ENCODE data around the gene ZNF804B. TPM values are rescaled to one million over a fixed set of nuclear protein-coding genes. Genes with fewer than 3 reads are reported as not detected.

Gene ZNF804B
- total RNA-seq, 1 experiment from 2014 or later, result not detected

DNA sequence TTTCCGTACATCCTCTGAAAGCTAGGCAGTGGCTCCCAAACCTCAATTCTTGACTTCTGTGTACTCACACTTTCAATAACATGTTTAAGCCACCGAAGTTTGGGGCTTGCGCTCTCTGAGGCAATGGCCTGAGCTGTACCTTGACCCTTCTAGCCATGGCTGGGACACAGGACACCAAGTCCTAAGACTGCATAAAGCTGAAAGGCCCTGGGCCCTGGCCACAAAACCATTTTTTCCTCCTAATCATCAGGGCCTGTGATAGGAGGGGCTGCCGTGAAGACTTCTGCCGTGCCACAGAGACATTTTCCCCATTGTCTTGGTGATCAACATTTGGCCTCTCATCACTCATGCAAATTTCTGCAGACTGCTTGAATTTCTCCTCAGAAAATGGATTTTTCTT lies 252.5 kb downstream of the ZNF804B start:
- Histone ChIP-seq H2AFZ (ENCODE audit: low read length) (no peak overlapping the region), H3F3A (ENCODE audit: low read length, unreplicated experiment) (no peaks in the 10 kb centered on the region), H3K4me3 (ENCODE audit: low read length) (no peak overlapping the region), H4K20me1 (ENCODE audit: low read length) (no peaks in the 10 kb centered on the region), H3K36me3 (ENCODE audit: low read depth, low read length) (no peaks in the 10 kb centered on the region), H3K9me2 (replicated peaks; ENCODE audit: low read length) (no peaks in the 10 kb centered on the region), H3K4me2 (ENCODE audit: low read length) (no peak overlapping the region), H3K9me3 (ENCODE audit: low read length) (0 out of 2 replicates have a peak, but pooled peaks cover 3% of the 10 kb centered on the region), H3K4me1 (ENCODE audit: insufficient read depth, low read length) (no peaks in the 10 kb centered on the region), H3K79me2 (ENCODE audit: low read length) (no peaks in the 10 kb centered on the region), H3K27me3 (ENCODE audit: low read length) (no peaks in the 10 kb centered on the region), H3K27ac (ENCODE audit: low read length) (no peak overlapping the region), H3K9ac (ENCODE audit: low read length) (no peak overlapping the region)
- POLR2A ChIA-PET (ENCODE audit: unreplicated experiment), result no interaction called here
- no peak for TF ChIP-seq EZH2 (IDR thresholded peaks at IDR 0.05; ENCODE audit: low read length, unreplicated experiment)
- TF ChIP-seq EZH2phosphoT487 (IDR thresholded peaks at IDR 0.05; ENCODE audit: borderline replicate concordance, low read length), result no peak
- TF ChIP-seq CTCF (conservative IDR thresholded peaks at IDR 0.05; ENCODE audit: low read depth, low read length), result no peak
- intact Hi-C loops (cut with micrococcal nuclease), result no loop called here
- DNase-seq, result no peak
- ATAC-seq, result no peak
- CTCF ChIA-PET, result no interaction called here
- BruUV-seq (replicated peaks), result no TSS peak

- ChIA-PET CTCF (no interaction called here), POLR2A (ENCODE audit: unreplicated experiment) (no interaction called here)
- H3K79me2 ChIP-seq (ENCODE audit: low read length), result no peaks in the 10 kb centered on the region
- no peaks in the 10 kb centered on the region for H3F3A ChIP-seq (ENCODE audit: low read length, unreplicated experiment)
- H3K4me3 ChIP-seq (ENCODE audit: low read length), result no peak overlapping the region
- H3K36me3 ChIP-seq (ENCODE audit: low read depth, low read length), result no peaks in the 10 kb centered on the region
- TF ChIP-seq CTCF (conservative IDR thresholded peaks at IDR 0.05; ENCODE audit: low read depth, low read length) (no peak), EZH2phosphoT487 (IDR thresholded peaks at IDR 0.05; ENCODE audit: borderline replicate concordance, low read length) (no peak), EZH2 (IDR thresholded peaks at IDR 0.05; ENCODE audit: low read length, unreplicated experiment) (no peak)
- ATAC-seq, result no peak
- no TSS peak for BruUV-seq (replicated peaks)
- no peak for DNase-seq
- H3K4me1 ChIP-seq (ENCODE audit: insufficient read depth, low read length), result no peaks in the 10 kb centered on the region
- H3K27ac ChIP-seq (ENCODE audit: low read length), result no peak overlapping the region
- no peaks in the 10 kb centered on the region for H3K9me2 ChIP-seq (replicated peaks; ENCODE audit: low read length)
- no peaks in the 10 kb centered on the region for H3K9me3 ChIP-seq (ENCODE audit: low read length)
- no peaks in the 10 kb centered on the region for H4K20me1 ChIP-seq (ENCODE audit: low read length)
- no peak overlapping the region for H3K4me2 ChIP-seq (ENCODE audit: low read length)
- no peaks in the 10 kb centered on the region for H3K27me3 ChIP-seq (ENCODE audit: low read length)
- intact Hi-C loops (cut with micrococcal nuclease), result no loop called here
- no peak overlapping the region for H3K9ac ChIP-seq (ENCODE audit: low read length)
- no peak overlapping the region for H2AFZ ChIP-seq (ENCODE audit: low read length)
Observed at GRCh38 chr7:89017695-89018094, 258.2 kb downstream of the ZNF804B start.

DNA sequence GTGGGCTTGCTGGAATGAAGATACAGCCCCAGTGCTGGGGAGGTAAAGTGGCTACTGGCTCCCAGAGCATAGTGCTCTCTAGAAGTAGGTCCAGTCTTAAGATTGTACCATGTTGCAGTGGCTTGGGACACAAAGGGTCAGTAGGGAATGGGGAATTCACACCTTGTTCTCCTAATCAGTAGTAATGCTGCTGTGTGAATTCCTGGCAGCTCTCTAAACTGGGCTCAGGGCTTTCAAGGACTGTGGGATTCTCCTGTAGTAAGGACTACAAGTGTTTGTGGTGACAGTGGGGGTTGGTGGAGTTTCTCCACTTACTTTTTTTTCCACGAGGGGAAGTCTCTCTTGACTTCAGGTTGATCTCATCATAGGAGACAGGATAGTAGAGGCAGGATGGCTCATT lies 262.2 kb downstream of the ZNF804B start:
- no TSS peak for BruUV-seq (replicated peaks)
- 0 out of 2 replicates have a peak, but pooled peaks cover 1% of the 10 kb centered on the region for H3K4me1 ChIP-seq (ENCODE audit: insufficient read depth, low read length)
- no peaks in the 10 kb centered on the region for H3F3A ChIP-seq (ENCODE audit: low read length, unreplicated experiment)
- TF ChIP-seq EZH2phosphoT487 (IDR thresholded peaks at IDR 0.05; ENCODE audit: borderline replicate concordance, low read length), result no peak
- TF ChIP-seq EZH2 (IDR thresholded peaks at IDR 0.05; ENCODE audit: low read length, unreplicated experiment), result no peak
- no peak for TF ChIP-seq CTCF (conservative IDR thresholded peaks at IDR 0.05; ENCODE audit: low read depth, low read length)
- H3K27me3 ChIP-seq (ENCODE audit: low read length), result no peaks in the 10 kb centered on the region
- H4K20me1 ChIP-seq (ENCODE audit: low read length), result no peaks in the 10 kb centered on the region
- intact Hi-C loops (cut with micrococcal nuclease), result no loop called here
- H3K9me3 ChIP-seq (ENCODE audit: low read length), result no peaks in the 10 kb centered on the region
- H3K79me2 ChIP-seq (ENCODE audit: low read length), result no peaks in the 10 kb centered on the region
- DNase-seq, result no peak
- no peaks in the 10 kb centered on the region for H3K36me3 ChIP-seq (ENCODE audit: low read depth, low read length)
- H3K4me3 ChIP-seq (ENCODE audit: low read length), result no peak overlapping the region
- no peak overlapping the region for H2AFZ ChIP-seq (ENCODE audit: low read length)
- ATAC-seq, result no peak
- ChIA-PET CTCF (no interaction called here), POLR2A (ENCODE audit: unreplicated experiment) (no interaction called here)
- no peaks in the 10 kb centered on the region for H3K9me2 ChIP-seq (replicated peaks; ENCODE audit: low read length)
- no peak overlapping the region for H3K4me2 ChIP-seq (ENCODE audit: low read length)
- no peak overlapping the region for H3K9ac ChIP-seq (ENCODE audit: low read length)
- H3K27ac ChIP-seq (ENCODE audit: low read length), result no peak overlapping the region
